GM13977 (cell line): ENCODE data around the gene SLFN14.

Source experiments
- DNase-seq: peaks from one replicate; pipeline ENCODE4 v3.0.0; 2012; ENCODE audit warnings: low spot score
- CTCF ChIP-seq: IDR thresholded peaks from 2 replicates; pipeline ENCODE4 v1.5.1; 2012; ENCODE audit warnings: mild to moderate bottlenecking, control low read depth; ENCODE audit not compliant: insufficient read depth; ENCODE audit errors: extremely low read depth, missing control alignments
- in situ Hi-C: fragments of 300-500 bp; cut with MboI; formaldehyde crosslinking; loops from one replicate; pipeline ENCODE4 v1.12.0; 2022; ENCODE audit warnings: low sequenced_read_pairs, low pct_unique_long_range_greater_than_20kb, mixed read lengths, inconsistent platforms; ENCODE audit not compliant: unreplicated experiment

The SLFN14 gene

DNA sequence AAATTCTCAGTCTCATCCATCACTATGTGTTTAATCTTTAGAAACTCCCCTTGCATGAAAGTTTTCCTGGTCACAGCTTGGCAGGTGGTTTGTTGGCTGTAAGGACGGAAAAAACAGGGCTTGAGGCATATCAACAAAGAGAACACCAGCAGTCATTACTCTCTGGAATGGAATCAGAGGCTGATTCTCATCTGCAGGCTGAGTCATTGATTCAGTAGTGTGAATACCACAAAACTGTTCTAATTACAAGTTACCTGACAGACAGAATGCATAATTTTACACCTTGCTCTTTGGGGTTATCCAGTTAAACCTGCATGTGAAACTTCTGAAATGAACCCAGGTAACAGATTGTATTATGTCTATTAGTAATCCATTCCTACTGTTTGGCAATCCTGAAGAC is 11.6 kb downstream of the SLFN14 start:
- in situ Hi-C loops: loop anchor here (25.0 kb wide), 1 partner anchor 387 kb away; no protein-coding TSS in a partner anchor
- no peak for DNase-seq
- TF ChIP-seq CTCF: no peak

GRCh38 chr17:35548208-35548810 is 12.3 kb downstream of the SLFN14 start:
- in situ Hi-C loops: loop anchor here (25.0 kb wide), 1 partner anchor 386 kb away; no protein-coding TSS in a partner anchor
- no peak for TF ChIP-seq CTCF

DNA sequence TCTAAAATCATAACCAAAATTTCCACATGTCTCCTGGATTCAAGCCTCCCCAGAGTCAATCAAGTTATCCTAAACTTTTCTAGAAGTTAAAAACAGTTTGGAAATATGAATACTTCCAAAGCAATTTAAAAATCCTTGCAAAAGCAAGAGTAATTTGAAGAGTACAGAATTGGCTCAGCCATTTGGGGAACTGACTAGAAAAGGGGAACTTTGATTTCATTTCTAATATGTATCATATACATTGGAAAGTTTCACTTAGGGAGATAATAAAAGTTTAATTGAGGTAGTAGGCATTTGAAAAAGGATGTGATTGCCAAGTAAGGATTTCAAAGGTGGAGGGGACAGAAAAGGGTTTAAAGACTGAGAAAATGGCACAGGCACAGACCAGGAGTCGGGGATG is 14.1 kb downstream of the SLFN14 start:
- no peak for TF ChIP-seq CTCF
- DNase-seq: no peak
- in situ Hi-C loops: loop anchor here (25.0 kb wide), 1 partner anchor 384 kb away; no protein-coding TSS in a partner anchor

More at GRCh38 chr17:35548208-35548810, 12.3 kb downstream of the SLFN14 start:
- no peak for DNase-seq

- in situ Hi-C loops: loop anchor here (25.0 kb wide), 1 partner anchor 383 kb away; no protein-coding TSS in a partner anchor
- TF ChIP-seq CTCF: no peak
- DNase-seq: no peak
Observed at GRCh38 chr17:35545150-35545549, 15.5 kb downstream of the SLFN14 start.

GRCh38 chr17:35543856-35544255 is 16.8 kb downstream of the SLFN14 start:
- in situ Hi-C loops: loop anchor here (25.0 kb wide), 1 partner anchor 382 kb away; no protein-coding TSS in a partner anchor
- no peak for TF ChIP-seq CTCF
- no peak for DNase-seq

DNA sequence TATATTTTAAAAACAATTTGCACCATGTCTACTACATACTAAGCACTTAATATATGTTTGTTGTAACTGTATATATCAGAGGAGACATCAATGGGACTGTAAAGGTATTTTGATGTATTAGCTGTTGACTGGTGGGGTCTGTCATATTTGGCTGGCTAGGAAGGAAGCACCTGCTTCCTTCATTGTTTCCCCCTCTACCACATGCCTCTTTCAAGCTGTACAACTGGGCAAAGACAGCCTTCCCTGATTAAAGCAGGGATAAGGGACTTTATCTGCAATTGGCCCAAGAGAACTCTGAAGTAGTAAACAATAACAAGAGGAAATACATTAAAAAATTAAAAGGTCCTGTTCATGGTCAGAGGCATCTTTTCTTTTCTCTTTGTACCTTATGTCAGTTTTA is 17.6 kb downstream of the SLFN14 start:
- DNase-seq: no peak
- TF ChIP-seq CTCF: no peak
- in situ Hi-C loops: loop anchor here (25.0 kb wide), 1 partner anchor 381 kb away; no protein-coding TSS in a partner anchor
